K562 (cell line): ENCODE results near the gene TRPC4AP.

Source experiments
- EP300 ChIP-seq: IDR thresholded peaks from 2 replicates; pipeline ENCODE4 v1.6.1; 2012; ENCODE audit warnings: low read length, improper control_type of control experiment
- RCOR1 ChIP-seq, 2 experiments: IDR thresholded peaks; 2 replicates each; pipeline ENCODE4 v1.6.1; 2012; ENCODE audit warnings: low read depth in 2 of 2, low read length in 2 of 2, borderline replicate concordance in 1 of 2, improper control_type of control experiment in 1 of 2
- THRA ChIP-seq: fragments of 450-650 bp; IDR thresholded peaks from 2 replicates; pipeline ENCODE4 v1.6.1; 2017; ENCODE audit warnings: mild to moderate bottlenecking, moderate library complexity
- TF ChIP-seq, protein P1 (sequence below): sonication (generic); formaldehyde crosslinking; IDR thresholded peaks from 2 replicates; pipeline ENCODE4 v1.9.0; 2022; ENCODE audit warnings: mild to moderate bottlenecking, missing genetic modification reagents

DNA sequence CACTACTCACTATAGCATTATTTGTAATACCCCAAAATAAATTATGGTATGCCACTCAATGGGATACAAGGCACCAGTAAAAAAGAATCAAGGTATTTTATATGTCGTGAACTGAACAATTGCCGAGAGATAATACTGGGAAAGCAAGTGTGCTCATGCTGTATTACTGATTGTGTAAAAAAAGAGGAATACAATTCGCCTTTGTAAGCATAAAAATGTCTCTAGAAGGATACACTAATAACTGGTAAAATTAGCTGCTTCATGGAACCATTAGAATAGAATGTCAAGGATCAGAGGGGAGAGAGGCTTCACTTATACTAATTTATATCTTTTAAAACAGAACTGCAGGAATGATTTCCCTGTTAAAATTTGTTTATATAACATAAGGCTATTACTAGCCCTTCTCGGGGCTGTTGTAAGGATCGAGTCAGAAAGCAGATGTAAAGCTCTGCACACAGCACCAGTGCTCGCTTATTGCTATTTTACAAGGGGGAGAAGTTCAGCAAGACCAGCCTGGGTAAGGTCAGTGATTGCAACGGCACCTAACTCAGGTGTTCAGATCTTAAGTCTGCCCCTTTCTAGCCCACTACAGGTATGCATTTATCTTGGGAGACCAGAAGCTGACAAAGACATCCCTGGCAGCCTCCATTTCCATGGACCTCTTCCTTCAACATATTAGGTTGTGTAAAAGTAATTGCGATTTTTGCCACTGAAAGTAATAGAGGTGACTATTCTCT lies 75.3 kb downstream of the TRPC4AP start:
- TF ChIP-seq EP300, result no peak
- TF ChIP-seq, protein P1, sequence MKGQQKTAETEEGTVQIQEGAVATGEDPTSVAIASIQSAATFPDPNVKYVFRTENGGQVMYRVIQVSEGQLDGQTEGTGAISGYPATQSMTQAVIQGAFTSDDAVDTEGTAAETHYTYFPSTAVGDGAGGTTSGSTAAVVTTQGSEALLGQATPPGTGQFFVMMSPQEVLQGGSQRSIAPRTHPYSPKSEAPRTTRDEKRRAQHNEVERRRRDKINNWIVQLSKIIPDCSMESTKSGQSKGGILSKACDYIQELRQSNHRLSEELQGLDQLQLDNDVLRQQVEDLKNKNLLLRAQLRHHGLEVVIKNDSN (CRISPR knock-in tag), result no peak
- no peak for TF ChIP-seq THRA
- TF ChIP-seq RCOR1 (IDR thresholded peaks at IDR 0.05; ENCODE audit: borderline replicate concordance in 1 of 2, low read depth in 2 of 2, low read length in 2 of 2), result no peak
